ENCODE results near the gene SCAND1.
"Not testable (repeated sequence)": the region's sequence is repeated elsewhere in the genome, so short reads cannot be mapped to it uniquely, and the experiment has no call there.

SCAND1 gene

GRCh38 chr20:35967979-35968640, 13.8 kb upstream of the SCAND1 start, which contains the start of gene CNBD2:
Gene CNBD2 (plus strand): TSS chr20:35968590. CDS start chr20:35968763, 173 bp downstream.
- in situ Hi-C loops (cut with MboI; ENCODE audit: low pct_unique_long_range_greater_than_20kb, low sequenced_read_pairs), result no loop called here
- no peak for DNase-seq

DNA sequence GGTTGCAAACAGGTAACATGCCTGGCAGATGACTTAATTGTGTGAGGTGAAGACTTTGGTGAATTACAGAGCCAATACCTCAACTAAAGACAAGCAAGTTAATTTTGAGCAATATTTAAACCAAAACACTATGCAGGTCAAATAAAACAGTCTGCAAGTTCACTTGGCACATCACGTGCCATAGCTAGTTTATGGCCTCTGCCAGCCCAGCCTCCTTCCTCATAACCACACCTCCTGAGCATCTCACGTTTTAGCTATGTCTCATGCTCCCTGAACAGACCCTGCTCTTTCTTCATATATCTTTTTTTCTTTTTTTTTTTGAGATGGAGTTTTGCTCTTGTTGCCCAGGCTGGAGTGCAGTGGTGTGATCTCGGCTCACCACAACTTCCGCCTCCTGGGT, 9.6 kb upstream of the SCAND1 start:
- in situ Hi-C loops (cut with MboI; ENCODE audit: low pct_unique_long_range_greater_than_20kb, low sequenced_read_pairs), result no loop called here
- no peak for DNase-seq

DNA sequence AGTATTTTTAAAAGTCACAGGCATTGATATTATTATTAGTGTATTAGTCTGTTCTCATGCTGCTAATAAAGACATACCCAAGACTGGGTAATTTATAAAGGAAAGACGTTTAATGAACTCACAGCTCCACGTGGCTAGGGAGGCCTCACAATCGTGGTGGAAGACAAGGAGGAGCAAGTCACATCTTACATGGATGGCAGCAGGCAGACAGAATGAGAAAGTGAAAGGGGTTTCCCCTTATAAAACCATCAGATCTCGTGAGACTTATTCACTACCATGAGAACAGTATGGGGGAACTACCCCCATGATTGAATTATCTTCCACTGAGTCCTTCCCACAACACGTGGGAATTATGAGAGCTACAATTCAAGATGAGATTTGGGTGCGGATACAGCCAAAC, 5.0 kb upstream of the SCAND1 start:
- in situ Hi-C loops (cut with MboI; ENCODE audit: low pct_unique_long_range_greater_than_20kb, low sequenced_read_pairs); DNase-seq: not testable (repeated sequence)

DNA sequence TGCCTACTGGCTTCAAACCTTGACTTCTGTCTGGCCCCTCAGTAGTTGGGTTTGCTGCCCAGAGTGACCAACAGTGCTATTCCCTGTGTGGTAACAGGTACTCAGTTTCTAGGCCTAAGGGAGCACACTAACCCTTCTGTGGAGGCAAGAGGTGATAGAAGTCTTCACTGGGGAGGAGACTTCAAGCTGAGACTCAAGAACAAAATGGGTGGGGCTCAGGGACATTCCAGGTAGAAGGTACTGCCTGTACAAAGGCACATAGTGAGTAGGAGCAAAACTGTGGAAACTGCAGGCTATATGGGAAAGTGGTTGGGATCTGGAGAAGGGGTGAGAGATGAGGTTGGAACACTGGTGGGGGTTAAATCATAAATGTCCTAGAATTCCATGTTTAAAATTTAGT, 2.3 kb upstream of the SCAND1 start:
- DNase-seq, result no peak
- in situ Hi-C loops (cut with MboI; ENCODE audit: low pct_unique_long_range_greater_than_20kb, low sequenced_read_pairs), result no loop called here

GRCh38 chr20:35954907-35955251, 577 bp upstream of the SCAND1 start:
- in situ Hi-C loops (cut with MboI; ENCODE audit: low pct_unique_long_range_greater_than_20kb, low sequenced_read_pairs), result no loop called here
- DNase-seq, result no peak

GRCh38 chr20:35953387-35954199, 709 bp downstream of the SCAND1 start:
- in situ Hi-C loops (cut with MboI; ENCODE audit: low pct_unique_long_range_greater_than_20kb, low sequenced_read_pairs), result no loop called here
- no peak for DNase-seq

DNA sequence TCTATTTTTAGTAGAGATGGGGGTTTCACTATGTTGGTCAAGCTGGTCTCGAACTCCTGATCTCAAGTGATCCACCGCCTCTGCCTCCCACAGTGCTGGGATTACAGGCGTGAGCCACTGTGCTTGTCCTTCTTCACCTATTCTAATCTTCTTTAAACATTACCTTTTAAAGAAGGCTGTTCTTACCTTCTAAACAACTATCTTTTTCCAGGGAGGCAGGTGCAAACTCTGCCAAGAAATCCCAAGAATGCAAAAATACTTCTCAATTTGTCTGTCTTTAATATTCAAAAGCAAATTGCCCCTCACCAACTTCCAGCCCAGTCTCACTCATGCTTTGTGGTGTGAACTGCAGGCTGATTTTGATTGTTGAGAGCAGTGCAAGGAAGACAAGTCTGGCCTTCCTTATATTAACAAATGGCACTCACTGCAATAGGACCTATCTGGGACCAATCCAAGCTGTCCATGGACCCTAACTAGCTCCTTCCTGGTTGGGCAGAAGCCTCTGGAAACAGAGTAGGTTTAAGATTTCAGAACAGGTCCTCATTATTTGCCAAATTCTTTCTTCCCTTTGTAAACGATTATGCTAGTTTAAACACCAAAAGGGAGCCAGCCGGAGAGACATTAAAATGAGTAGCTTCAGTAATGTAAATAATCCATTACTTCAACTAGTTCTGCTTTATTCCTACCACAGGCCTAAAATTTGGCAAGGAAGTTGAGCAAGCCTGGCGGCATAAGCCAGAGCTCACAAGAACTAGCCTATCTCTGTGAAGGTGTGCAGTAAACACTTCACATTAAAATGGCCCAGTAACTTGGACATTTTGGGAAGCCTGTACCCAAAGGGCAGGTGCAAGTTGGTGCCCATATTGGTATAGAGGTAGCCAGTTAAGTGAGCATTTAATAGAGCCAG, 1.6 kb downstream of the SCAND1 start:
- peak; percentile 61 for DNase-seq
- in situ Hi-C loops (cut with MboI; ENCODE audit: low pct_unique_long_range_greater_than_20kb, low sequenced_read_pairs), result no loop called here

GRCh38 chr20:35952080-35952479, 2.2 kb downstream of the SCAND1 start:
- DNase-seq; in situ Hi-C loops (cut with MboI; ENCODE audit: low pct_unique_long_range_greater_than_20kb, low sequenced_read_pairs): not testable (repeated sequence)

- in situ Hi-C loops (cut with MboI; ENCODE audit: low pct_unique_long_range_greater_than_20kb, low sequenced_read_pairs), result no loop called here
- DNase-seq, result no peak
Measured at GRCh38 chr20:35950093-35950492, 4.2 kb downstream of the SCAND1 start.

GRCh38 chr20:35947907-35948306, 6.4 kb downstream of the SCAND1 start:
- no peak for DNase-seq
- in situ Hi-C loops (cut with MboI; ENCODE audit: low pct_unique_long_range_greater_than_20kb, low sequenced_read_pairs), result no loop called here

DNA sequence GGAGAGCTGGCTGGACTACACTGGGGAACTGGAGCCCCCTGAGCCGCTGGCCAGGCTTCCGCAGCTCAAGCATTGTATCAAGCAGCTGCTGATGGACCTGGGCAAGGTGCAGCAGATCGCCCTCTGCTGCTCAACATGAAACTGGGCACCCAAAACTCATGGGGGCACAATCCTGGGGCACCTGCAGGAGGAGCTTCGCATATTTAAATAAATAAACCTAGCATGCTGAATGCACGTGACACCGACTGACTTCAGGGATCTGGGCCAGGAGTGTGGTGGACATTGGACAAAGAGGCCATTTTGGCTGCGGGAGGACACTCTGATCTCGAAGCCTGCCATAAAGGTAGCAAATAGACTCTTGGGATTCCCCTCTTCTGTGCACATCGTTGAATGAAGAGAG, 6.8 kb downstream of the SCAND1 start:
- in situ Hi-C loops (cut with MboI; ENCODE audit: low pct_unique_long_range_greater_than_20kb, low sequenced_read_pairs), result no loop called here
- DNase-seq, result peak; percentile 53

DNA sequence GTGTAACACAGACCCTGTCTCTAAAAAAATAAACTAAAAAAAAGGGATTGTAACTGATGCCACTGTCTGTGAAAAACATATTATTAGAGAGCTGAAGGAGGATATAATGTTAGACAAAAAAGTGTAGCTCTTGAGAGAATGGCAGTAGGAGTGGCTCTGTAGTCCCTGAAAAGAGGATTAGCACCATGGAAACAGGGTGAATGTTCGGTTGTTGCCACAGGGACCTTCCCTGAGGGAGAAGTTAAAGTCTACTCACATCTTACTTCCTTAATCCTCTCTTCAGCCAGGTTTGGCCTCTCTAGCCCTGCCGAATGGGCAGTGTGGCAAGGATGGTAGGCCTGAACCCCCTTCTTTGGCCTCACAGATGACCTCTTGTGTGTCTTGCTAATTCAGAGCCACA, 12.1 kb downstream of the SCAND1 start:
- DNase-seq, result peak; percentile 19
- in situ Hi-C loops (cut with MboI; ENCODE audit: low pct_unique_long_range_greater_than_20kb, low sequenced_read_pairs), result no loop called here

DNA sequence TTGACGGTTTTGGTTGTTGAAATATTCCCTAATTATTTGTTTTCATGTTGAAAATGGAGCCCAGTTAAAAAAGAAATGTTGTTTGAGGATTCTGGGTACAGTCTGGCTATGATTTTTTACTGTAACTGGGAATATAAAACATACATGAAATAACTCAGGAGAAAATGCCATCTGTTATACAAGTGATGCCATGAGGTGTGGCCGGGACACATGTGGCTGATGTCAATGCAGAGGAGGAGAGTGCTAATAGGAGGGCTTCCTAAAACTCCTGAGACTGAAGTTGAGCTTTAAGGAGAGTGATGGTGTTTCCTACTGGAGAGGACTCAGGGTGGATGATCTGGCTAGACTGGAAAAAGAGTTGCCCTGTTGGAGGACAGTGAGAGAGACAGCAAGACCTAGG, 12.7 kb downstream of the SCAND1 start:
- in situ Hi-C loops (cut with MboI; ENCODE audit: low pct_unique_long_range_greater_than_20kb, low sequenced_read_pairs), result no loop called here
- DNase-seq, result no peak

DNA sequence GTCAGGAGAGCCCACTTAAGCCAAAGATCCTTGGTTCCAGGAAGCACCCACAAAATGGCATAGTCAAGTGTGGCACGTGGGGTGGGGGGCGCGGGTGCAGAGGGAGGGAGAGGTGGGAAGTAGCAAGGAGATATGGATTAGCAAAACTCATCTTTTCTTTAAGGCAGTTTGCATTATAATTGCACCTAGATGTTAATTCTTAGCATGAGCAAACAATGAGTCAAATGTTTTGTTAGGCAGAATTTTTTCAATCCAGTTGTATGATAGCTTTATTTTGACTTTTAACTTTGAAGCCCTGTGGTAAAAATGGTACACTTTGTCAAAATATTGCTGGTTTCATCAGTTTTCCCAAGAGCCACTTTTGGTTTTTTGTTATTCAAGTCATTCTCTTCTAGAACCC, 15.0 kb downstream of the SCAND1 start:
- in situ Hi-C loops (cut with MboI; ENCODE audit: low pct_unique_long_range_greater_than_20kb, low sequenced_read_pairs), result no loop called here
- DNase-seq, result no peak

DNA sequence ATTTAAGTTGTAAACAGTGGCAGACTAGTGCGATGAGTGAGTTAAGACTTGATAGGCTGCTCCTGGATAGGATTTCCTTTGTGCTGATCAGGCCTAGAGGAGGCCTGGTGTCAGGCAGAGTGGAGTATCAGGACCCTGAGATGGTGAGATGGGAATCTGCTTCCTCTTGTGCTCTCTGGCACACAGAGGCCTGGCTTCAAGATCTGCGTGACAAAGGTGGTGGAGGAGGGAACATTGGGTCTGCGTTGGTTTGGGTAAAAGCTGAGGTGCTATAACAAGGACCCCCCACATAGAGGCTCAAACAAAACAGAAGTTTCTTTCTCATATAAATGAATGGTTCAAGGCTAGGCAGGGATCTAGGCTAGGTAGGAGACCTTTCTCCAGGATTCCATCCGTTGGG, 20.3 kb downstream of the SCAND1 start:
- in situ Hi-C loops (cut with MboI; ENCODE audit: low pct_unique_long_range_greater_than_20kb, low sequenced_read_pairs), result no loop called here
- DNase-seq, result no peak

GRCh38 chr20:35929301-35929700, 25.0 kb downstream of the SCAND1 start:
- DNase-seq, result no peak
- in situ Hi-C loops (cut with MboI; ENCODE audit: low pct_unique_long_range_greater_than_20kb, low sequenced_read_pairs), result no loop called here

GRCh38 chr20:35920523-35920922, 33.8 kb downstream of the SCAND1 start:
- in situ Hi-C loops (cut with MboI; ENCODE audit: low pct_unique_long_range_greater_than_20kb, low sequenced_read_pairs), result no loop called here

DNA sequence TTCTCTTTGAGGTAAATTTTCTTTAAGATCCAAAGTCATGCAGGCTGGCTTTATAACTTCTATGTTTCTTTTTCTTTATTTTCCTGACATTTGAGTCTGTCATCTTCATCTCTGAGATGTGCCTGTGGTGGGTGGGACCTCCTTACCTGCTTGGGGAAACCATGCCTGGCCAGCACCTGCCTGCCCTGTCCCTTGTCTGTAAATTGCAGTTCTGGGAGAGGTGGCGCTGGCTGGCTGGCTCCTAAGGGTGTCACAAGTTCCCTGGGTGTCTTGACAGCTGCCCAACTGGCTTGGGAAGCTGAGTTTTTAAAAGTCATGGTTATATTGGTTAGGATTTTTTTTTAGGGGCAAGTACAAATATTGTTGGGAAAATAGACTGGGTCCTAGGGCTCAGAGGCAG, 36.3 kb downstream of the SCAND1 start:
- in situ Hi-C loops (cut with MboI; ENCODE audit: low pct_unique_long_range_greater_than_20kb, low sequenced_read_pairs), result no loop called here
- no peak for DNase-seq

More at GRCh38 chr20:35920523-35920922, 33.8 kb downstream of the SCAND1 start:
- DNase-seq, result no peak

GRCh38 chr20:35917077-35917476, 37.2 kb downstream of the SCAND1 start:
- DNase-seq, result peak; percentile 66
- in situ Hi-C loops (cut with MboI; ENCODE audit: low pct_unique_long_range_greater_than_20kb, low sequenced_read_pairs), result no loop called here

GRCh38 chr20:35912881-35913280, 41.4 kb downstream of the SCAND1 start:
- in situ Hi-C loops (cut with MboI; ENCODE audit: low pct_unique_long_range_greater_than_20kb, low sequenced_read_pairs), result no loop called here
- no peak for DNase-seq
